Activated naive CD8-positive, alpha-beta T cell (primary cell): ENCODE results near the gene ABHD17A.

Experiments
- H3K27ac Mint-ChIP-seq: one replicate; pipeline ENCODE4 v1.8.0; 2021; ENCODE audit warnings: mixed read lengths
- H3K27me3 Mint-ChIP-seq: one replicate; pipeline ENCODE4 v1.8.0; 2021; ENCODE audit warnings: mixed read lengths
- H3K36me3 Mint-ChIP-seq: one replicate; pipeline ENCODE4 v1.8.0; 2021; ENCODE audit warnings: mixed read lengths
- H3K4me1 Mint-ChIP-seq: one replicate; pipeline ENCODE4 v1.8.0; 2021; ENCODE audit warnings: low read depth, mixed read lengths
- H3K4me3 Mint-ChIP-seq: one replicate; pipeline ENCODE4 v1.8.0; 2021; ENCODE audit warnings: mild to moderate bottlenecking, mixed read lengths
- H3K9me3 Mint-ChIP-seq: one replicate; pipeline ENCODE4 v1.8.0; 2021; ENCODE audit warnings: low read depth, mixed read lengths

ABHD17A gene

GRCh38 chr19:1837625-1838105 is 47.6 kb downstream of the ABHD17A start:
- H3K27ac Mint-ChIP-seq: no peak overlapping the region
- peaks cover 31% of the 10 kb centered on the region for H3K4me1 Mint-ChIP-seq
- H3K9me3 Mint-ChIP-seq: no peaks in the 10 kb centered on the region
- H3K27me3 Mint-ChIP-seq: no peaks in the 10 kb centered on the region
- no peak overlapping the region for H3K4me3 Mint-ChIP-seq
- no peaks in the 10 kb centered on the region for H3K36me3 Mint-ChIP-seq

- no peaks in the 10 kb centered on the region for H3K9me3 Mint-ChIP-seq
- H3K27ac Mint-ChIP-seq: no peak overlapping the region
- H3K36me3 Mint-ChIP-seq: no peaks in the 10 kb centered on the region
- H3K27me3 Mint-ChIP-seq: no peaks in the 10 kb centered on the region
- H3K4me1 Mint-ChIP-seq: peaks cover 26% of the 10 kb centered on the region
- no peak overlapping the region for H3K4me3 Mint-ChIP-seq
These were observed 48.1 kb downstream of the ABHD17A start for GRCh38 chr19:1837222-1837565.

GRCh38 chr19:1836458-1837221 is 48.7 kb downstream of the ABHD17A start:
- H3K27ac Mint-ChIP-seq: no peak overlapping the region
- no peak overlapping the region for H3K4me3 Mint-ChIP-seq
- H3K9me3 Mint-ChIP-seq: no peaks in the 10 kb centered on the region
- no peaks in the 10 kb centered on the region for H3K36me3 Mint-ChIP-seq
- H3K27me3 Mint-ChIP-seq: no peaks in the 10 kb centered on the region
- peaks cover 20% of the 10 kb centered on the region for H3K4me1 Mint-ChIP-seq

GRCh38 chr19:1833540-1833939 is 51.8 kb downstream of the ABHD17A start:
- Mint-ChIP-seq H3K4me1 (peaks cover 8% of the 10 kb centered on the region), H3K9me3 (no peaks in the 10 kb centered on the region), H3K27ac (no peak overlapping the region), H3K4me3 (no peak overlapping the region), H3K27me3 (no peaks in the 10 kb centered on the region), H3K36me3 (no peaks in the 10 kb centered on the region)

DNA sequence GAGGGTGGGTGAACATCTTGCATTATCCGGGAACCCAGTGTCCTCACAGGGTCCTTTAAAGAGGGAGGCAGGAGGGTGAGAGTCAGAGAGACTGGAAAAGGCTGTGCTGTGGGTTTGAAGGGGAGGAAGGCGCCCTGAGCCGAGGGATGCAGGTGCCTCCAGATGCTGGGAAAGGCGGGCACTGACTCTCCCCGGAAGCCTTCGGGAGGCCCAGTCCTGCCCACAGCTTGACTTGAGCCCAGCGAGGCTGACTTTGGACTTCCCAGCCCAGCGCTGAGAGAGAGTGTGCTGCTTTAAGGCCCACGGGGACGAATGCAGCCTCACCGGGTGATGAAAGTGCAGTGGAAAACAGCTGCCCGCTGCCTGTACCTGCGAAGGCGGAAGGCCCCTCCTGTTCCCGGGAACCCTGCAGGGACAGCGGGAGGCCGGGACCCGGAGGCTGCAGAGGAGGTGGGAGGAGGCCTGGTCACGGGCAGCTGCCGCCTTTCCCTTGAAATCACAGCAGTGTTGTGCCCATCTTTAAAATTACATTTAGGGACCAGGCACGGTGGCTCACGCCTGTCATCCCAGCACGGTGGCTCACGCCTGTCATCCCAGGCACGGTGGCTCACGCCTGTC is 53.1 kb downstream of the ABHD17A start:
- Mint-ChIP-seq H3K4me1 (peaks cover 8% of the 10 kb centered on the region), H3K4me3 (no peak overlapping the region), H3K9me3 (no peaks in the 10 kb centered on the region), H3K36me3 (no peaks in the 10 kb centered on the region), H3K27ac (no peak overlapping the region), H3K27me3 (no peaks in the 10 kb centered on the region)

- no peaks in the 10 kb centered on the region for H3K9me3 Mint-ChIP-seq
- H3K27me3 Mint-ChIP-seq: no peaks in the 10 kb centered on the region
- H3K4me3 Mint-ChIP-seq: no peak overlapping the region
- no peak overlapping the region for H3K27ac Mint-ChIP-seq
- no peaks in the 10 kb centered on the region for H3K36me3 Mint-ChIP-seq
- H3K4me1 Mint-ChIP-seq: peaks cover 7% of the 10 kb centered on the region
These were observed 54.3 kb downstream of the ABHD17A start for GRCh38 chr19:1830978-1831377.

DNA sequence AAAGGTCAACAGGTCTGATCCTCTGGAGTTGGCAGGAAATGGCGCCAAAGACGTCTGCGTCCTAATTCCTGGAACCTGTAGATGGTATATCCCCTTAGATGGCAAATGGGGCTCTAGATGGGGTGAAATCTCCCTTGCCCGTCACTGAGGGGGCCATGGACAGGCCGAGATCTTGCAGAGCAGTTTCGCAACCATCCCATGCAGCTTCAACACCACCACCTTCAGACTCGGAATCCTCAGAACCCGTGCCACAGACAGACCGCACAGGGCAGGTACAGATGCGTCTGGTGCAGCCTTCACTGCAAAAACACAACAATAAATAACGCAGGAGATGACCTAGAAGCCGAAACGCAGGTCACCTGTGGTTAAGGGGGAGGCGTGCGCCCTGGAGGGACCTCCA is 54.7 kb downstream of the ABHD17A start:
- Mint-ChIP-seq H3K36me3 (no peaks in the 10 kb centered on the region), H3K27me3 (no peaks in the 10 kb centered on the region), H3K27ac (no peak overlapping the region), H3K4me3 (no peak overlapping the region), H3K9me3 (no peaks in the 10 kb centered on the region), H3K4me1 (peaks cover 5% of the 10 kb centered on the region)

GRCh38 chr19:1829958-1830357 is 55.3 kb downstream of the ABHD17A start:
- H3K36me3 Mint-ChIP-seq: no peaks in the 10 kb centered on the region
- no peak overlapping the region for H3K27ac Mint-ChIP-seq
- H3K4me3 Mint-ChIP-seq: no peak overlapping the region
- H3K27me3 Mint-ChIP-seq: no peaks in the 10 kb centered on the region
- peaks cover 5% of the 10 kb centered on the region for H3K4me1 Mint-ChIP-seq
- no peaks in the 10 kb centered on the region for H3K9me3 Mint-ChIP-seq

GRCh38 chr19:1828279-1829238 is 56.7 kb downstream of the ABHD17A start:
- Mint-ChIP-seq H3K4me1 (peaks cover 3% of the 10 kb centered on the region), H3K27ac (no peak overlapping the region), H3K36me3 (no peaks in the 10 kb centered on the region), H3K4me3 (no peak overlapping the region), H3K27me3 (no peaks in the 10 kb centered on the region), H3K9me3 (no peaks in the 10 kb centered on the region)

GRCh38 chr19:1827566-1828278 is 57.6 kb downstream of the ABHD17A start:
- Mint-ChIP-seq H3K27me3 (no peaks in the 10 kb centered on the region), H3K4me3 (no peak overlapping the region), H3K4me1 (peaks cover 1% of the 10 kb centered on the region), H3K9me3 (no peaks in the 10 kb centered on the region), H3K27ac (no peak overlapping the region), H3K36me3 (no peaks in the 10 kb centered on the region)
